Osteocyte (in vitro differentiated cells): ENCODE measurements around the gene SAA4. TPM values are rescaled to one million over a fixed set of nuclear protein-coding genes. Genes with fewer than 3 reads are reported as not detected.
A peak's percentile ranks its signal among the peaks of the same experiment; 100 is the strongest.
"Not testable (repeated sequence)": the region's sequence is repeated elsewhere in the genome, so short reads cannot be mapped to it uniquely, and the experiment has no call there.

Source experiments
- DNase-seq: peaks from one replicate; pipeline ENCODE4 v3.0.0; 2021; ENCODE audit warnings: mixed read lengths; ENCODE audit not compliant: unreplicated experiment; ENCODE audit errors: extremely low spot score
- H3K27ac Mint-ChIP-seq: one replicate; pipeline ENCODE4 v1.8.0; 2021; ENCODE audit warnings: mild to moderate bottlenecking, mixed read lengths; ENCODE audit not compliant: unreplicated experiment
- H3K27me3 Mint-ChIP-seq: one replicate; pipeline ENCODE4 v1.8.0; 2021; ENCODE audit warnings: mixed read lengths; ENCODE audit not compliant: unreplicated experiment
- H3K36me3 Mint-ChIP-seq: one replicate; pipeline ENCODE4 v1.8.0; 2021; ENCODE audit warnings: mixed read lengths; ENCODE audit not compliant: unreplicated experiment
- H3K4me1 Mint-ChIP-seq: one replicate; pipeline ENCODE4 v1.8.0; 2021; ENCODE audit warnings: mixed read lengths; ENCODE audit not compliant: unreplicated experiment
- H3K4me3 Mint-ChIP-seq: one replicate; pipeline ENCODE4 v1.8.0; 2021; ENCODE audit warnings: mild to moderate bottlenecking, moderate library complexity, mixed read lengths; ENCODE audit not compliant: unreplicated experiment
- H3K9me3 Mint-ChIP-seq: one replicate; pipeline ENCODE4 v1.8.0; 2021; ENCODE audit warnings: mixed read lengths; ENCODE audit not compliant: unreplicated experiment
- CTCF ChIP-seq: fragments of 200-600 bp; sonication (generic); IDR thresholded peaks from 2 replicates; pipeline ENCODE4 v1.5.0; 2021; ENCODE audit warnings: antibody characterized with exemption, mild to moderate bottlenecking, moderate library complexity
- total RNA-seq: library from RNA; stranded (reverse); gene quantifications from 2 replicates; pipeline ENCODE4 v1.2.1, GENCODE V29; 2021

Gene SAA4
- total RNA-seq, 1 donor from 2014 or later, result not detected

- TF ChIP-seq CTCF, result no peak
- H3K27ac Mint-ChIP-seq, result no peak overlapping the region
- DNase-seq, result peak; percentile 81
- H3K36me3 Mint-ChIP-seq, result no peaks in the 10 kb centered on the region
- H3K9me3 Mint-ChIP-seq, result no peaks in the 10 kb centered on the region
- H3K4me1 Mint-ChIP-seq, result no peaks in the 10 kb centered on the region
- no peak overlapping the region for H3K4me3 Mint-ChIP-seq
- peaks cover 50% of the 10 kb centered on the region for H3K27me3 Mint-ChIP-seq
These were observed 27.5 kb downstream of the SAA4 start for GRCh38 chr11:18209058-18209457.

GRCh38 chr11:18204771-18205170 lies 31.8 kb downstream of the SAA4 start:
- peaks cover 3% of the 10 kb centered on the region for H3K9me3 Mint-ChIP-seq
- no peaks in the 10 kb centered on the region for H3K4me1 Mint-ChIP-seq
- no peak for DNase-seq
- no peak for TF ChIP-seq CTCF
- no peak overlapping the region for H3K27ac Mint-ChIP-seq
- H3K36me3 Mint-ChIP-seq, result no peaks in the 10 kb centered on the region
- H3K27me3 Mint-ChIP-seq, result peaks cover 36% of the 10 kb centered on the region
- no peak overlapping the region for H3K4me3 Mint-ChIP-seq

- Mint-ChIP-seq H3K4me1 (no peaks in the 10 kb centered on the region), H3K4me3 (no peak overlapping the region), H3K27ac (no peak overlapping the region), H3K27me3 (peaks cover 36% of the 10 kb centered on the region), H3K9me3 (peaks cover 3% of the 10 kb centered on the region), H3K36me3 (no peaks in the 10 kb centered on the region)
- no peak for DNase-seq
- no peak for TF ChIP-seq CTCF
These were observed 32.4 kb downstream of the SAA4 start for GRCh38 chr11:18204220-18204619.

- DNase-seq, result no peak
- no peaks in the 10 kb centered on the region for H3K36me3 Mint-ChIP-seq
- H3K4me1 Mint-ChIP-seq, result no peaks in the 10 kb centered on the region
- H3K4me3 Mint-ChIP-seq, result no peak overlapping the region
- TF ChIP-seq CTCF, result peak; percentile 32
- no peak overlapping the region for H3K27ac Mint-ChIP-seq
- H3K27me3 Mint-ChIP-seq, result peaks cover 34% of the 10 kb centered on the region
- H3K9me3 Mint-ChIP-seq, result peaks cover 3% of the 10 kb centered on the region
These were observed 32.9 kb downstream of the SAA4 start for GRCh38 chr11:18203723-18204122.

GRCh38 chr11:18197738-18198137 lies 38.9 kb downstream of the SAA4 start:
- not testable (repeated sequence) for H3K4me3 Mint-ChIP-seq, H3K4me1 Mint-ChIP-seq, H3K9me3 Mint-ChIP-seq, H3K36me3 Mint-ChIP-seq, DNase-seq, H3K27ac Mint-ChIP-seq
- peaks cover 27% of the 10 kb centered on the region for H3K27me3 Mint-ChIP-seq

GRCh38 chr11:18196532-18196931 lies 40.1 kb downstream of the SAA4 start:
- peaks cover 29% of the 10 kb centered on the region for H3K27me3 Mint-ChIP-seq

More at GRCh38 chr11:18196532-18196931, 40.1 kb downstream of the SAA4 start:
- no peaks in the 10 kb centered on the region for H3K9me3 Mint-ChIP-seq
- no peak overlapping the region for H3K4me3 Mint-ChIP-seq
- no peak overlapping the region for H3K27ac Mint-ChIP-seq
- TF ChIP-seq CTCF, result no peak
- H3K4me1 Mint-ChIP-seq, result no peaks in the 10 kb centered on the region
- no peak for DNase-seq
- no peaks in the 10 kb centered on the region for H3K36me3 Mint-ChIP-seq
